ENCODE results near the gene AMBP. TPM values are rescaled to one million over a fixed set of nuclear protein-coding genes. Genes with fewer than 3 reads are reported as not detected.

AMBP gene
- total and polyA plus RNA-seq, 7 donors: 0.16 to 0.84 TPM; not detected in 5

DNA sequence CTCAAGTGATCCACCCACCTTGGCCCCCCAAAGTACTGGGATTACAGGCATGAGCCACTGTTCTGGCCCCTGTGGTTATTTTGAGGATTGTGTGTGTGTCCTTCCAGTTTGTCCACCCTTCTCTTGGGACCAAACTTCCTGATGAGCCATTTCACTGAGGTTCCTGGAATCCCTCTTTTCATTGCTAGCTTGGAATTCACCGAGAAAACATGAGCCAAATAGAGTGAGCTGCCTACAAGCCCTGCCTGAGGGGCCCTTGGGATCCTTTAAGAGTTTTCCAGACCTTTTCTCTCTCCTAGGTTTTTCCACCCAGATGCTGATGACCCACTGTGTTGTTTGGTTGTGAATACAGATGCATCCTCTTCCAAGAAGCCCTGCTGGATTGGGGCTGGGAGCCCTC is 34.2 kb upstream of the AMBP start:
- Histone ChIP-seq H3K36me3 (ENCODE audit: insufficient read depth in 1 of 2, low read depth in 1 of 2) (no peaks in the 10 kb centered on the region), H3K9me3 (no peaks in the 10 kb centered on the region), H3K4me1 (no peaks in the 10 kb centered on the region), H3K27me3 (ENCODE audit: insufficient read depth in 3 of 3, low read length in 2 of 3) (peaks cover 0 to 6% (median 0%) of the 10 kb centered on the region in 3 donors), H3K27ac (peak overlapping the region; percentile 36), H3K4me3 (no peak overlapping the region)
- ATAC-seq: peak in 1 of 4 donors; percentile 14
- WGBS, 3 donors: 29 to 48% (median 30%) methylated on average over 1 of the region's 1 CpG
- DNase-seq: no peak
- TF ChIP-seq, protein P1, sequence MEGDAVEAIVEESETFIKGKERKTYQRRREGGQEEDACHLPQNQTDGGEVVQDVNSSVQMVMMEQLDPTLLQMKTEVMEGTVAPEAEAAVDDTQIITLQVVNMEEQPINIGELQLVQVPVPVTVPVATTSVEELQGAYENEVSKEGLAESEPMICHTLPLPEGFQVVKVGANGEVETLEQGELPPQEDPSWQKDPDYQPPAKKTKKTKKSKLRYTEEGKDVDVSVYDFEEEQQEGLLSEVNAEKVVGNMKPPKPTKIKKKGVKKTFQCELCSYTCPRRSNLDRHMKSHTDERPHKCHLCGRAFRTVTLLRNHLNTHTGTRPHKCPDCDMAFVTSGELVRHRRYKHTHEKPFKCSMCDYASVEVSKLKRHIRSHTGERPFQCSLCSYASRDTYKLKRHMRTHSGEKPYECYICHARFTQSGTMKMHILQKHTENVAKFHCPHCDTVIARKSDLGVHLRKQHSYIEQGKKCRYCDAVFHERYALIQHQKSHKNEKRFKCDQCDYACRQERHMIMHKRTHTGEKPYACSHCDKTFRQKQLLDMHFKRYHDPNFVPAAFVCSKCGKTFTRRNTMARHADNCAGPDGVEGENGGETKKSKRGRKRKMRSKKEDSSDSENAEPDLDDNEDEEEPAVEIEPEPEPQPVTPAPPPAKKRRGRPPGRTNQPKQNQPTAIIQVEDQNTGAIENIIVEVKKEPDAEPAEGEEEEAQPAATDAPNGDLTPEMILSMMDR (IDR thresholded peaks at IDR 0.05): no peak
- intact Hi-C loops (cut with DNase I): loop anchor here in 1 of 2 donors (5.0 kb wide), 1 partner anchor 40 kb away; no protein-coding TSS in a partner anchor

GRCh38 chr9:114110180-114110579 is 32.1 kb upstream of the AMBP start:
- no peaks in the 10 kb centered on the region for H3K36me3 ChIP-seq (ENCODE audit: insufficient read depth in 1 of 2, low read depth in 1 of 2)
- no peak overlapping the region for H3K27ac ChIP-seq
- H3K9me3 ChIP-seq: no peaks in the 10 kb centered on the region
- H3K27me3 ChIP-seq (ENCODE audit: insufficient read depth in 3 of 3, low read length in 2 of 3): no peaks in the 10 kb centered on the region
- no peak overlapping the region for H3K4me3 ChIP-seq
- DNase-seq: no peak
- intact Hi-C loops (cut with DNase I): loop anchor here in 1 of 2 donors (5.0 kb wide), 1 partner anchor 42 kb away; no protein-coding TSS in a partner anchor
- 88 to 94% (median 91%) methylated on average over 2 of the region's 2 CpGs for WGBS, 3 donors
- no peaks in the 10 kb centered on the region for H3K4me1 ChIP-seq
- ATAC-seq: no peak
- TF ChIP-seq, protein P1 (IDR thresholded peaks at IDR 0.05): no peak

DNA sequence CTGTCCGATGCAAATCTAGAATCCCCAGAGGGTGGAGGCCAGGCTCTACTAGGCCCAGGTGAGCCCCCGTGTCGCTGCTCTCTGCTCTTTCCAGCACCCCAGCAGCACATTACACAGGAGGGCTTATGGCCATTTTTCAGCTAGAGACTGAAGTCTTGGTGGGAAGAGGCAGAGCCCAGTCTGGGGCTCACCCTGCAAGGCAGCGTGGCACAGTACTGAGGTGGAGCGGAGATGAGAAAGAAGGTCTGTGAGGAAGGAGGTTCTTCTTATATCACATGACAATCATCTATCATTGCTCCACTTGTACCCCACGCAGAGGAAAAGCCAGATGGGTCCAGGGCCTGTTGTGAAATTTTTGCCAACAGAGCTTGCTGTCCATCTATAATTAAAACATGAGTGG is 31.0 kb upstream of the AMBP start:
- TF ChIP-seq, protein P1 (IDR thresholded peaks at IDR 0.05): no peak
- intact Hi-C loops (cut with DNase I): loop anchor here (2.0 to 5.0 kb wide), 2 partner anchors 44 to 163 kb away; no protein-coding TSS in a partner anchor
- no peak overlapping the region for H3K27ac ChIP-seq

GRCh38 chr9:114108016-114108833 is 30.1 kb upstream of the AMBP start:
- no peaks in the 10 kb centered on the region for H3K4me1 ChIP-seq
- H3K27me3 ChIP-seq (ENCODE audit: insufficient read depth in 3 of 3, low read length in 2 of 3): no peaks in the 10 kb centered on the region
- no peaks in the 10 kb centered on the region for H3K9me3 ChIP-seq
- DNase-seq: peak; percentile 71 to 87
- ATAC-seq: peak; percentile 98 to 99 (median 98)
- intact Hi-C loops (cut with DNase I): loop anchor here (1.0 to 5.0 kb wide), 3 partner anchors 45 to 183 kb away; no protein-coding TSS in a partner anchor
- no peak overlapping the region for H3K4me3 ChIP-seq
- TF ChIP-seq, protein P1 (IDR thresholded peaks at IDR 0.05): peak; percentile 97
- no peaks in the 10 kb centered on the region for H3K36me3 ChIP-seq (ENCODE audit: insufficient read depth in 1 of 2, low read depth in 1 of 2)
- H3K27ac ChIP-seq: no peak overlapping the region
- WGBS, 3 donors: 45 to 50% (median 46%) methylated on average over 26 to 28 of the region's 28 CpGs

More for the DNA sequence above, 31.0 kb upstream of the AMBP start:
- DNase-seq (no peak), ATAC-seq (no peak)
- H3K4me3 ChIP-seq: no peak overlapping the region
- no peaks in the 10 kb centered on the region for H3K36me3 ChIP-seq (ENCODE audit: insufficient read depth in 1 of 2, low read depth in 1 of 2)
- H3K27me3 ChIP-seq (ENCODE audit: insufficient read depth in 3 of 3, low read length in 2 of 3): no peaks in the 10 kb centered on the region
- no peaks in the 10 kb centered on the region for H3K9me3 ChIP-seq
- no peaks in the 10 kb centered on the region for H3K4me1 ChIP-seq
- 89 to 94% (median 92%) methylated on average over 6 of the region's 6 CpGs for WGBS, 3 donors
